Stimulated activated CD4-positive, alpha-beta T cell treated with anti-CD3 and anti-CD28 coated beads, Interleukin-1b, Interleukin-23, amount 100 ng/mL, for 48 hours (primary cell): Measurements from ENCODE around the gene FBXO15.

ENCODE experiments used
- DNase-seq: peaks from one replicate; pipeline ENCODE4 v3.0.0-alpha.2; 2020

The FBXO15 gene

DNA sequence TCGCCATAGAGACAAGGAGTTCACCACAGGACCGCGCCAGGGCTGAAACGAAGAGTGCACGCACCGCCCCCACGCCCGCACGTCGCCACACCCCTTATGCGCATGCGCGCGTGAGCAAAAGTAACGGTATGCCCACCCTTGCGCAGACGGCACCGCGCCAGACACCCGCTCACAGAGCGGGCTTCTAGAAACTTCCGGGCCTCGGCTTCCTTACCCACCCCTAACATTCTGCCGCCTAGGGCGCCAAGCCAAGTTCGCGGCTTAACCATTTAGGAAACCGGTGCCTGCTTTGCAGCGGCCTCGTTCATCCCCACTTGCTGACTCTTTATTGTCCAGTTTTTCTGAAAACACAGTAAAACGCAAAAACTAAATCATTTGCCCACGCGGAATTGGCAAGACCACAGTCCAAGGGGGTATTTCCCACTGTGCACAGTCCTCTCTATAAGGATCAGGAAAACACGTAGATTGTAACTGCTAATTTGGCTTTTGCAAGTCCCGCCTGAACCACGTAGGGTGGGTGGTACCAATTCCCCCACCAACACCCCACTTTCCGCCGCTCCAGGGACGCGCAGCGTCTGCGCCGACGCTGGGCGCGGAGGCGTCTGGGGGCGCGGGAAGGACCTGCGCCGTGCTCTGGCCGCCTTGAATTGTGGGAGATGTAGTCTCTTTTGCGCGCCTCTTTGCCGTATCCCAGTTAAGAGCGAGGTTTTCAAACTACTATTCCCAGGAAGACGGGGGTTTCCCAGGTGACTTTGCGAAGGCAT lies at the start of gene FBXO15, which contains the start of gene TIMM21:
TSS of gene FBXO15 (minus strand) at position 56 of the 764 bp plus-strand sequence. CDS start at position 7, 49 bp downstream.
TSS of gene TIMM21 (plus strand) at position 745 of the 764 bp plus-strand sequence. CDS start 286 bp downstream, outside the sequence.
- DNase-seq: peak; percentile 96

- peak; percentile 40 for DNase-seq
These were observed 48.8 kb upstream of the FBXO15 start for GRCh38 chr18:74196220-74197119.

- DNase-seq: no peak
These were observed 47.1 kb upstream of the FBXO15 start for GRCh38 chr18:74194691-74195090.

- DNase-seq: no peak
These were observed 43.9 kb upstream of the FBXO15 start for GRCh38 chr18:74191577-74191976.

- DNase-seq: no peak
These were observed 42.5 kb upstream of the FBXO15 start for GRCh38 chr18:74190086-74190485.

GRCh38 chr18:74186661-74187060 lies 39.0 kb upstream of the FBXO15 start:
- no peak for DNase-seq

GRCh38 chr18:74185860-74186259 lies 38.2 kb upstream of the FBXO15 start:
- no peak for DNase-seq

DNA sequence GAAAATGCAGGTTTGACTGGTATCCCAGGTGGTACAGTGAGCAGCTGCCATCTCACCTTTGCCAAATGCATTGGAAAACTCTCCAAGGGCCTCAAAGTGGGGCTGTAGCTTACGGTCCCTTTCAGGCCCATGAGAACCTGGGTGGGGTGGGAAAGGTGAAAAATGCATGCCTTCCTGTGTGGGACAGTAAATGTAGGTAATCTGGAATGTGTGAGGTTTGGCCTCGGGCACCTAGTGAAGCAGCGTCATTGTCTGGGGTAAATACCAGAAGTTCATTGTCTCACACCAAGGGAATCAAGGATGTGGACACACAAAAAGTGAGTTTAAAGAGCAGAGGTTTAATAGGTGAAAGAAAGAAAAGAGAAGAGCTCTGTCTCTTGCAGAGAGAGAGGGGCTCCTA lies 37.2 kb upstream of the FBXO15 start:
- DNase-seq: no peak

GRCh38 chr18:74183130-74183529 lies 35.5 kb upstream of the FBXO15 start:
- no peak for DNase-seq

DNA sequence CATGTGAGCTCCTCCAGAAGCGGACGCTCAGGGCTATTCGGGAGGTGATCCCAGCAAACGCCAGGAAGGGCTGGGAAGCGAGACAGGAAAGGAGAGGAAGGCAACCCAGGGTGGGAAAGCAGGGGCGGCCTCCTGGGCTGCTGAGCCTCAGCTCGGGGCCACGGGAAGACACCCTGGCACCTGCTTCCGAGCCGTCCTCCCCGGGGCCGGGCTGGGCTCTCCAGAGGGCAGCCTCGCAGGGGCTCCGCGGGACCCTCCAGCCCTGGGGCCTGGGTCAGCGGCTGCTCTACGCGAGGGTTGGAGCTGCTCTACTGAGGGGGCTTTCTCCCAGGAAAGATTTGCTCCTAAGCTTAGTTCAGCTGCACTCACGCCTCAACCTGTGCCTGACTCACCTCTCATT lies 34.7 kb upstream of the FBXO15 start:
- no peak for DNase-seq

DNA sequence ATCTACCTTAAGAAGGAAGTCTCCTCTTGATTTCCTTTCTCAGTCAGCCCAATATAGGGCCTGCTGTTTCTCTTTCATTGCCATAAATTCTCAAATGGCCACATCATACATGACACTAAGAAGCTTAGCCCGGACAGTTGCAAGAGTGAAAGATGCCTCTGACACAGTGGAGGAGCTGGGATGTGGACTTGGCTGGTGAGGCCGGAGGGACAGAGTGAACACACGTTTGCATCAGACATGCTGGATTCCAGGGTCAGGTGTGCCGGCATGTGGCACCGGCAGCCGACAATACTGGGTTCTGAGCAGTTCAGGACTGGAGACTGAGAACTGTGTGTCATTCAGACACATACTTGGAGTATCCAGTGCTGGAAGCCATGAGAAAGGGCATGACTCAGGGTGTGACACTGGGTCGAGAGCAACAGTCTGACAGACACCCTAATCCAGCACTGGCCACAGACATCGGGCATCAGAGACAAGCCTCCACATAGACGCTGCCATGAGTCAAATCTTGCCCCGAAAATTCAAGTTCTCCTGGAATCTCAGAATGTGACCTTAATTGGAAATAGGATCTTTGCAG lies 32.1 kb upstream of the FBXO15 start:
- no peak for DNase-seq

- DNase-seq: no peak
These were observed 31.2 kb upstream of the FBXO15 start for GRCh38 chr18:74178884-74179283.

DNA sequence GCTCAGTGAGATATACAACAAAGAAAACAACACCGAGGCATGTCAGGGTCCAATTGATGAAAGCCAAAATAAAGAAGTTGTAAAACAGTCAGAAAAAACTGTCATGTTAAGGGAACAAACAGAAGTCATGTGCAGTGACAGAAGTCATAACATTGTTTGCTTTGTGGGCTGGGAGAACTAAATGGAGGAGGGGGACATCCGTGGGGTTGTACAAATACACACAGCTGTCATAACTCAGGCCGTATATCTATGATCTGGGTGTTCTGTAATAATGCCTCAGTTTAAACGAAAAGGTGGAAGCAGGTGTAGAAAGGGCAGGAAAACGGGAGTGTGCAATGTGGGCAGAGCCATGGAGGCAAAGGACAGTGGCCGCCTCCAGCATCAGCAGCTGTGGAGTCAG lies 28.0 kb upstream of the FBXO15 start:
- no peak for DNase-seq

GRCh38 chr18:74173434-74173750 lies 25.8 kb upstream of the FBXO15 start:
- DNase-seq: no peak

DNA sequence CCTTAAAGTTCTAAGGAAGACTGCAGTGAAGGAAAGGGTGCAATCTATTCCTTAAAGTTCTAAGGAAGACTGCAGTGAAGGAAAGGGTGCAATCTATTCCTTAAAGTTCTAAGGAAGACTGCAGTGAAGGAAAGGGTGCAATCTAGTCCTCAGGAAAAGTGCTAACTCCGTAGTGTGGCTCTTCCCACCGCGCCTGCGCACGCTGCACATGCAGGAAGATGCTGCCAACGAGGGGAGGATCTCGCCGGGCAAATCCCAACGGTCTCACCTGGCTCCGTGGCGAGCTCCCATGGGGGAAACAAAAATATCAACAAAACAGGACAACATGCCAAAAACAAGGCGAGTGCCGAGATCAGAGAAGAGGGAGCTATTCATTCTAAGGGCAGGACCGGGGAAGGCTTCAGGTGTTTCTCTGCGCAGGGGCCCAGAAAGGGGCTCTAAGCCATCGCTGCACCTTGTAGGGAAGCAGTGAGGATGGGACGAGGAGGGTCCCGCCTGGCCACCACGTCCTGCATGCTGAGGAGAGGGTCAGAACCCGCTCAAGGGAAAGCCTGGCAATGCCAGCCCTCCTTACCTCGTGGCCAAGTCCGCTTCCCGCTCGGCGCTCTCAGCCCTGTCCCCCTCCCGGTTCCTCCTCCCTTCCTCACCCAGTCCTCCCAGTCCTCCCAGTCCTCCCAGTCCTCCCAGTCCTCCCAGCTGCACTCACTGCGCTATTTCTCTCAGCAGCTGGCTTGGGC lies 25.2 kb upstream of the FBXO15 start:
- DNase-seq: no peak

DNA sequence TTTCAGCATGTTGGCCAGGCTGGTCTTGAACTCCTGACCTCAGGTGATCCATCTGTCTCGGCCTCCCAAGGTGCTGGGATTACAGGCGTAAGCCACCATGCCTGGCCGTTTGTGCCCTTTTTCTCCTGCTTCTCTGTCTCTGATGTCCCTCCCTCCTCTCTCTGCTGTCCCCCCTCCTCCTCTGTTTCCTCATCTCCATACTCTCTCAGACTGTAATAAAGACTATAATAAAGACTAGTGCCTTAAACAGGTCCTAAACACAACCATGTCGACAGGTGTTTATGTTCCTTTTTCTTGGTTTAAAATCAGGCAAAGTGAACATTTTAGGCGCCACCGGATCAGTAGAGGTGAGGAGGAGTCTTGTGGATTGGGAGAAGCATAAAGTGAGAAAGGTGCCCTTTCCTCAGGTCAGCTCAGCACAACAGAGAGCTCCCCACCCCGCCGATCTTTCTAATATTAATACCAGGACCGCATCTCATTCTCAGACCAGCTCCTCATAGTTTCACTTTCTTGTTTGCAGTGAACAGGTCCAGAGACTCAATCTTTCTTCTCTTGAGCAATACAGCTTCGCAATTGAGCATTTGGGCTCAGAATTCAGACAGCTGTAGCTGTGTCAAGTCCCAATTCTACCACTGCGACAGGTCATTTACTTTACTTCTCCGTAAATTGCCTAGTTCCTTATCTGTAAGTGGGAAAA lies 24.4 kb upstream of the FBXO15 start:
- DNase-seq: no peak

- no peak for DNase-seq
These were observed 18.8 kb upstream of the FBXO15 start for GRCh38 chr18:74166386-74166785.

DNA sequence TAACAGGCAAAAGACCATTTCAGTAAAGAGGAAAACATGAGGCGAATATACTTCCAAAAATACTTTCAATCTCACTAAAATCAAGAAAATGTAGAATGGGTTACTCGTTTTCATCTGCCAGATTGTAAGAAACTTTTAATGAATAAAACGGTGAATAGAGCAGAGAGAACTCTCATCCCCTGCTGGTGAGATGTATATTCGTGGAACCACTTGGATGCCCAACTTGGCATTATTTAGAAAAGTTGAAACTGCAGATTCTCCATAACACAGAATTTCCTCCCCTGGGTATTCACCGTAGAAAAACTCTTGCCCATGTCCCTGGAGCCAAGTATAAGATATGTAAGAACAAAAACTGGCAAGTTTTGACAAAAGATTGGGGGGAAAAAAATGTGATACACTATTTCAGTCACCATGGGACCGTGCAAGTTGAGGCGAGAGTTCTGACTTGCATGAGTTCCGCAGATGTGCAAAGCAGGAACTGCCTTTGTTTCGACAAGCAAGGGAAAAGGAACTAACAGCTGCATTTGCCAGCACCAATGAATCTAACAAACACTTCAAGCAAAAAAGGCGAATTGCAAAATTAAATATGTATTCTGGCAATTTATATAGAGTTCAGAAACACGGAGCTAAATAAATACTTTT lies 15.5 kb upstream of the FBXO15 start:
- DNase-seq: no peak

DNA sequence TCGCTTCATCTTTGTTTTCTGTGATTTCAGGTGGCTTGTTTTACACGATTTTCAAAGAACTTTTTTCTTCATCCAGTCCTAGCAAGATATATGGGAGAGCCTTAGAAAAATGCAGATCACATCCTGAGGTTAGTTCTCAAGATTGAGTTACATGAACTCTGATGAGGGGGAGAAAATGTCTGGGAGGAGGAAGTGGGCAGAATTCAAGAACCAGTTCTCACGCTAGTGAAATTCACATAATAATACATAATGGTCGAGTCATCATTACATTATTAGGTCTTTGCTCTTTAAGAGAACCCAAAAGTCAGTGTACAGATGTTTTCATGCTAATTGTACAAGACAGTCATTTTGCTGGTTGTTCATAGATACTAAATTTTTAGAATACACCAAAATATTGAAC lies 7.6 kb upstream of the FBXO15 start:
- DNase-seq: no peak

DNA sequence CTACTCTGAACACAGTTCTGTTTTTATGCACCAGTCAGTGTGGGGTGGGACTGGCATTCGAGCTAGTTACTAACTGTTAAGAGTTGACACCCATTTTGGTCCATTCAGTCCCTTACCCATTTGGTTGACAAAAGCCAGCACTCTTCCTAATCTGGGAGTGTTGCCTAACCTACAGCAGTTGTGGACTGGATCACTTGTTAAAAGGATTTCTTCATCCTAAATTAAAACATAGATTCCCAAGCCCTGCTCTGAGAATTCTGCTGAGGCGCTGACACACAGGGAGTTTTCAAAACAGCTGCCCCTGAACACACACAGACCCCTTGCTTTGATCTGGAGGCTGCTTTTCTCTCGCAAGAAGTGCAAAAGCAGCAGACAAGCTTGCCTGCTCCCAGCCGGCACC lies 7.1 kb upstream of the FBXO15 start:
- DNase-seq: no peak

DNA sequence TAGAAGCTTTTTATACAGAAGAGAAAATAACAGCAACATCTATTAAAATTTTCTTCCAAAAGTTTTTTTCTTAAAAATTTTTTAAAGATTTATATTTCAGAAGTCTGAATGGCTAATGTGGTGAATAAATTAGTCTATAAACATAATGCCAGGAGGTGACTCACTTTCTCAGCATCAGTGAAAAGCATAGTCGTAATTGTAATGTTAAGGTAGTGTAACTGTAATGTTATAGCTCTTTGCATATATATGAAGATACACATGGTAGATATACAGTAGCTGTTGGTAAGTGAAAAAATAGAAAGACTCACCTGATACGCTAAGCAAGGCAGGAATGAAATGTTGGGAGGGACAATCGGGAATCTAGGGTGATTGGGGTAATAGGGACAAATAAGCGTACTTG lies 6.2 kb upstream of the FBXO15 start:
- DNase-seq: no peak

DNA sequence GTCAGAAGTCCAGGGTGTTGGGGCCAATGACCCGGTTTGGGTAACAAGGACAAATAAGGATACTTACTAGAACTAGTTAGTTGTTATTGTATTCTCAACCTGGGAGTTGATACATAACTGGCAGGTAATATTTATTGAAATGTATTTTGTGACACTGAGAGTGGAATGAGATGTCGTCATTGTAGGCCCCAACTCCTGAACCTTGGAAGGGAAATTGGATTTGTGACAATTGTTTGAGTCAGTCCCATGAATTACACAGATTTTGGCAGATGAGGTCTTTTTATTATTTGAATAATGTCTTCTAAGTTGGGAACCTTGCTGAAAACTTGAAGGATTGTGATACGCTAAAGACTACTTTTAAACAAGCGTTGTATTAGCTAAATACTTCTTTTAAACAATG lies 5.7 kb upstream of the FBXO15 start:
- DNase-seq: no peak
